GM08714 (cell line): ENCODE measurements around the gene AXDND1.
"Not testable (repeated sequence)": the region's sequence is repeated elsewhere in the genome, so short reads cannot be mapped to it uniquely, and the experiment has no call there.

Experiments
- H3K4me3 ChIP-seq: fragments of 200-500 bp; sonication (Bioruptor generic); 2 replicates; pipeline ENCODE4 v1.5.1; 2014; ENCODE audit warnings: mild to moderate bottlenecking, low read length, inconsistent platforms
- ZNF274 ChIP-seq: IDR thresholded peaks from 2 replicates; pipeline ENCODE4 v1.6.1; 2012; ENCODE audit warnings: mild to moderate bottlenecking, low read depth, low read length

Gene AXDND1

DNA sequence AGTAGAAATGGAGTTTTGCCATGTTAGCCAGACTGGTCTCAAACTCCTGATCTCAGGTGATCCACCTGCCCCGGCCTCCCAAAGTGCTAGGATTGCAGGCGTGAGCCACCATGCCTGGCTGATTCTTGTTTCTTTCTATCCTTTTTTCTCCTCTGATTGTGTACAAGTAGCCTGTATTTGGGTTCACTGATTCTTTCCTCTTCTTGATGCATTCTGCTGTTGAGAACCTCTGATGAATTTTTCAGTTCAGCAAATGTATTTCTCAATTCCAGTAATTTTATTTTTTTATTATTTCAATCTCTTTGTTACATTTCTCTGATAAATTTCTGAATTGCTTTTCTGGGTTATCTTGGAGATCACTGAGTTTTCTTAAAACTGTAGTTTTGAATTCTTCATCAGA is 58.8 kb downstream of the AXDND1 start:
- TF ChIP-seq ZNF274: no peak
- H3K4me3 ChIP-seq: no peak overlapping the region

DNA sequence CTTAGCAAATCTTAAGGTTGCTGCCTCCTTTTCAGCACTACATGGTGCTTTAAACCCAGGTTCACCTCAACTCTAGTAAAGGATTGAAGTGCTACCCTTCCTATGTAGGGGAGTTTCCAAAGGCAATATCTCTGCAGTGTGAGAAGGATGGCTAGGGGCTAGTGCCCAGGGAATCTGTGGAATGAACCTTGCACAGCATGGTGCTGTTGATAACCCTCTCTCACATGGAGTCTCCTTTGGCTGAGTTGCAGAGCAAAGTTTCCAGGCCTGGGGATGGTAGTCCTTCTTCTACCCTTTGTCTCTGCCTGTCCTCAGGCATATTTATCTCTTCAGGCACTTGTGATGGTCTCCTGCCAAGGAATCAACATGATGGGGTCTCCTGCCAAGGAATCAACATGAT is 59.4 kb downstream of the AXDND1 start:
- H3K4me3 ChIP-seq: no peak overlapping the region
- no peak for TF ChIP-seq ZNF274

DNA sequence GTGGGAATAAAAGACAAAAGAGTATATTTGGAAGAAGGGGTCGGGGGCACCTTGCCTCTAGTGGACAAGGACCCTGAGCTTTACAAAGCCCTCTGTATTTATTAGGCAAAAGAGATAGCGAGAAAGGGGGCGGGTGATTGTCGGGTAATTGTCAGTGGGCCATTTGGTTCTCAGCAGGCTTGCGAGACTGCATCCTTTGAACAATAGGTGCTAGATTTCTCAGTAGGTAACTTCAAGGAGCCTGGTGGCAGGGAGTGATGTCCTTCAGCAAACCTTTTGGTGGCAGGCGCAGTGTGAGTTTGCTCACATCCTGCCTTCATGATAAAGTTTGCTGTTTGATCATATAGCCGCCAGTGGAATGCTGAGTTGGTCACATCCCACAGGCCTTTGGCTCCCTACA is 71.4 kb downstream of the AXDND1 start:
- H3K4me3 ChIP-seq: no peak overlapping the region
- TF ChIP-seq ZNF274: no peak

DNA sequence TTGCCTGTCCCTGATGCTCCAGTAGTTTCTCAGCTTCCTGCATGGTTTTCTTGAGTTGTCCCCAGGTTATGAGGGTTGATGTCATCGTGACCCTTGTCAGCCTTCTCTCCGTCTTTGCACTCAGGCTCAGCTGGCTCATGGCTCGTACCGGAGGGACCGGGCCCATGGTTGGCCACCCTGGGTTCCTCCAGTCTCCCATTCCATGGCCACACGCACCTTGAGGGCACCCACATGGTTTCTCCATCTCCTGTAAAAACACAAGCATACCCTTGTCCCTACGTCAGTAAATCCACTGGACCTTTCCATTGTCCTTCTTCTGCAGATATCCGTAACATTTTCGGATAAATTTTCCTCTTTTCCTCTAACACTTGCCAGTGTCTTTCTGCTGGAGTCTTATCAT is 73.9 kb downstream of the AXDND1 start:
- H3K4me3 ChIP-seq: not testable (repeated sequence)

DNA sequence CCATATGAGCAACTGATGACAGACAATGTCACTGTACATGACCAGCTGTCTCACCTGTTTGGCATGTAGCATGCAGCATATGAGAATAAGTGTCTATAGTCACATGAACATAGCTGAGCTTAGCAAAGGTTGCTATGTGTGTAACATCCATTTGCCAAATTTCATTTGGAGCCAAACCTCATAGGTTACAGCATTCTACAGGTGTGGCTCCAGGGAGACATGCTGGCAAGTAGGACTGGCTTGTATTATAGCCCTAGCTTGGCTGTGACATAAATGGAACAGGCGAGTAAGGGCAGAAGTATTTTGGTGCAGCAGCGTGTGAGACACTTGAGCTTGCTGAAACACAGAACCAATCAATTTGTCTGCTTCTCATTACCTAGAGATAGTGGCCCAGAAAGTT is 74.5 kb downstream of the AXDND1 start:
- H3K4me3 ChIP-seq: not testable (repeated sequence)

DNA sequence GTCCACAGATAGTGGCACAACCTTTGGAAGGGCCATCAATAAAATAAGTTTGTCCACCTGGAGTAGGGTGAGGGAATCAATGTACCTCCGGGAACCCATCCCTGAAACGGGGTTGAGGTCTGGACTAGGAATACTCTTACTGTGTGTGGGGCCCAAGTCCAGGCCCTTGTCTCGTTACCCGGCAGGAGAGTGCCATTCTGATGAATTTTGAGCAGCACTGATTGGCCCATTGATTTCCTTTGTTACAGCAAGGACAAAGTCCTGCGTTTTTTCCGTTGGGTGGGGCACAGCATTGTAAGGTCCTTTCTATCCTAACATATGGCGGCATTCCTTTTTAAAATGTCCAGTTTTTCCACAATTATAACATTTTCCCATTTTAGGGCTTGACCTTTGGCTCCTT is 75.2 kb downstream of the AXDND1 start:
- no peak for TF ChIP-seq ZNF274
- H3K4me3 ChIP-seq: no peak overlapping the region

DNA sequence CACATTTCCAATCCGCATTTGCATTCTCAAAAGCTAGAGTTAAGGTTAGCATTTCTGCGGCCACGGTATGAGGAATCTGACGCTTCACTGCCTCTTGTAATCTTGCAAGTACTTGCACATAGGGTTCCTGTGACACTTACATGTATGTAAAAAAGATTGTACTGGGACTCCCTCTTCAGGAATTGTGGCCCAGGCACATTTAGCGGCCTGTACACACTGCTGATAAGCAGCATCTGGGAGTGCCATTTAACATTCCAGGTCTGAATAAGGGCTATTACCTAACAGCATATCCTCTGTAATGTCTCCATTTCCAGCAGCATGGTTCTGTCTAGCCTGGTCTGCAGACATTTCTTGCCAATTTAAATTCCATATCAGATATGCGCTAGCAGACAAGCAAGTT is 75.7 kb downstream of the AXDND1 start:
- no peak for TF ChIP-seq ZNF274

DNA sequence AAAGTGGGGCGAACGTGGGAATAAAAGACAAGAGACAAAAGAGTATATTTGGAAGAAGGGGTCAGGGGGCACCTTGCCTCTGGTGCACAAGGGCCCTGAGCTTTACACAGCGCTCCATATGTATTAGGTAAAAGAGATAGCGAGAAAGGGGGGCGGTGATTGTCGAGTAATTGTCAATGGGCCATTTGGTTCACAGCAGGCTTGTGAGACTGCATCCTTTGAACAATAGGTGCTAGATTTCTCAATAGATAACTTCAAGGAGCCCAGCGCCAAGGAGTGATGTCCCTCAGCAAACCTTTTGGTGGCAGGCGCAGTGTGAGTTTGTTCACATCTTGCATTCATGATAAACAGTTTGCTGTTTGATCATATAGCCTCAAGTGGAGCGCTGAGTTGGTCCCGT is 77.1 kb downstream of the AXDND1 start:
- H3K4me3 ChIP-seq: not testable (repeated sequence)

More for the DNA sequence above, 75.7 kb downstream of the AXDND1 start:
- no peak overlapping the region for H3K4me3 ChIP-seq

DNA sequence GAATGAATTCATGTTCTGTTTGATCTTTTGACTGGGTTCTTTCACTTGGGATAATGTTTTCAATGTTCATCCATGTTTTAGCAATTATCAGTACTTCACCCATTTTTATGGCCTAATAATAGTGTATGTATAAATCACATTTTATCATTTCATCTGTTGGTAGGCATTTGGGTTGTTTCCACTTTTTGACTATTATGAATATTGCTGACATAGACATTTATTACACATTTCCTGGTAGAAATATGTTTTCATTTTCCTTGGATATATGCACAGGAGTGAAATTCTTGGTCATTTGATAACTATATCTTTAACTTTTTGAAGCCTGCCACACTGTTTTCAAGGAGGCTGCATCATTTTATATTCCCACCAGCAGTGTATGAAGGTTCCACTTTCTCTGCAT is 79.8 kb downstream of the AXDND1 start:
- no peak for TF ChIP-seq ZNF274
- H3K4me3 ChIP-seq: no peak overlapping the region

DNA sequence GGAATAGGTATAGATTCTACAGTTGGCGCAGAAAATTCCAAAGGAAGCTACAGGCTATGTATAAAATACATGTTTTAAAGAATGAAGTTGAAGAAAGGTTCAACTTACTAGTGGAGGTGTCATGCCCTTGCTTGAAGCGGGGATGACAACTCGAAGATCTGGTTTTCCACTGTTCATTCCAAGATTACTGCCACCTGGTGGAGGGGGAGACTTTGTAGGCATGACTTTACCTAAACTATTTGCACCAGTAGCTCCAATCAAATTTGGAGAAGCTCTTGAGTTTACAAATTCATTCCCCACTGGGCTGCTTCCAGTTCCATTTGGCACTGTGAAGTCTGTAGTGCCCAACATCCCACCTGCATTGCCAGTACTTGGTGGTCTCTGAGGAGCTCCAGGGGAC is 81.7 kb downstream of the AXDND1 start:
- H3K4me3 ChIP-seq: no peak overlapping the region
- TF ChIP-seq ZNF274: no peak

DNA sequence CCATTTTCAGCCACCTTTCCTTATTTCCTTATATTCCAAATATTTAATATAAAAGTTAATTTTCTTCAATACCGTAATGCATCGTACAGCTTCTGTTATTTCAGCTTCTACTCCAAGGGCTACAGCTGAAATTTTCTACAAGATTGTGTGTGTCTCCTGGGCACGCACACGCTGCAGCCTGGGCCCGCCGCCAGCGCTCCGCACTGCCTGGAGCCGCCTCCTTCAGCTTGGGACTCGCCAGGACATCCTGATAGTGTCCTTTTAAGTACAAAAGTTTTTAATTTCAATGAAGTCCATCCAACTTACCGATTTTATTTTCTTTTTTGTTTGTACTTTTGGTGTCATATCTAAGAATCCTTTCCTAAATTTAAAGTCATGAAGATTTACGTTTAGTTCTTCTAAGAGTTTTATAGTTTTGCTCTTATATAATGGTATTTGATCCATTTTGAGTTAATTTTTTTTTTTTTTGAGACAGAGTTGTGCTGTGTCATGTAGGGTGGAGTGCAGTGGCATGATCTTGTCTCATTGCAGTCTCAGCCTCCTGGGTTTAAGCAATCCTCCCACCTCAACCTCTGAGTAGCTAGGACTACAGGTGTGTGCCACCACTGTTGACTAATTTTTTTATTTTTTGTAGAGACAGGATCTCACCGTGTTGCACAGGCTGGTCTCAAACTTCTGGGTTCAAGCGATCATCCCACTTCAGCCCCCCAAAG is 82.8 kb downstream of the AXDND1 start:
- no peak for TF ChIP-seq ZNF274
- H3K4me3 ChIP-seq: no peak overlapping the region

DNA sequence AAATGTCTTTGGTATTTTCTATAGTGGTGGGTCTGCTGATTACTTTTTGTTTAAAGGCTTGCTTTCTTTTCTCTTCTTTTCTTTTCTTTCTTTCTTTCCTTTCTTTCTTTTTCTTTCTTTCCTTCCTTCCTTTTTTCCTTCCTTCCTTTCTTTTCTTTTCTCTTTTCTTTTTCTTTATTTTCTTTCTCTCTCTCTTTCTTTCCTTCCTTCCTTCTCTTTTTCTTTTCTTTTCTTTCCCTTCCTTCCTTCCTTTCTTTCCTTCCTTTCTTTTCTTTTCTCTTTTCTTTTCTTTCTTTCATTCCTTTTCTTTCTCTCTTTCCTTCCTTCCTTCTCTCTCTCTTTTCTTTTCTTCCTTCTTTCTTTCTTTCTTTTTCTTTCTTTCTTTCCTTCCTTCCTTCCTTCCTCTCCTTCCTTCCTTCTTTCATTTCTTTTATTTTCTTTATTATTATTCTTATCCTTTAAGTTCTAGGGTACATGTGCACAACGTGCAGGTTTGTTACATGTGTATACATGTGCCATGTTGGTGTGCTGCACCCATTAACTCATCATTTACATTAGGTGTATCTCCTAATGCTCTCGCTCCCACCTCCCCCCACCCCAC is 93.9 kb downstream of the AXDND1 start:
- not testable (repeated sequence) for H3K4me3 ChIP-seq

DNA sequence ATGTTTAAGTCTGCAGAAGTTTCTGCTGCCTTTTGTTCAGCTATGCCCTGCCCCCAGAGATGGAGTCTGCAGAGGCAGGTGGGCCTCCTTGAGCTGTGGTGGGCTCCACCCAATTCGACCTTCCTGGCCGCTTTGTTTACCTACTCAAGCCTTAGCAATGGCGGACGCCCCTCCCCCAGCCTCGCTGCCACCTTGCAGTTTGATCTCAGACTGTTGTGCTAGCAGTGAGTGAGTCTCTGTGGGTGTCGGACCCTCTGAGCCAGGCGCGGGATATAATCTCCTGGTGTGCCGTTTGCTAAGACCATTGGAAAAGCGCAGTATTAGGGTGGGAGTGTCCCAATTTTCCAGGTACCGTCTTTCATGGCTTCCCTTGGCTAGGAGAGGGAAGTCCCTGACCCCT is 99.9 kb downstream of the AXDND1 start:
- H3K4me3 ChIP-seq: not testable (repeated sequence)

DNA sequence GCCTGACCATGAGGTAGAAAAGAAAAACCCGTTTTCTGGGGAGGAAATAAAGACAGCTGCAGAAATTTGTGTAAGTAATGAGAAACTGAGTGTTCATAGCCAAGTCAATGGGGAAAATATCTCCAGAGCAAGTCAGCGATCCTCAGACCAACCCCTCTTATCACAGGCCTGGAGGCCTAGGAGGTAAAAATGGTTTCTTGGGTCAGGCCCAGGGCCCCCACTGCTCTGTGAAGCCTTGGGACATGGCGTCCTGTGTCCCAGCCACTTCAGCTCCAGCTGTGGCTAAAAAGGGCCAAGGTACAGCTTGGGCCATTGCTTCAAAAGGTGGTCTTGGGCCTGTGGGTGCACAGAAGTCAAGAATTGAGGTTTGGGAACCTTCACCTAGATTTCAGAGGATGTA is 108.9 kb downstream of the AXDND1 start:
- H3K4me3 ChIP-seq: no peak overlapping the region
- TF ChIP-seq ZNF274: no peak

DNA sequence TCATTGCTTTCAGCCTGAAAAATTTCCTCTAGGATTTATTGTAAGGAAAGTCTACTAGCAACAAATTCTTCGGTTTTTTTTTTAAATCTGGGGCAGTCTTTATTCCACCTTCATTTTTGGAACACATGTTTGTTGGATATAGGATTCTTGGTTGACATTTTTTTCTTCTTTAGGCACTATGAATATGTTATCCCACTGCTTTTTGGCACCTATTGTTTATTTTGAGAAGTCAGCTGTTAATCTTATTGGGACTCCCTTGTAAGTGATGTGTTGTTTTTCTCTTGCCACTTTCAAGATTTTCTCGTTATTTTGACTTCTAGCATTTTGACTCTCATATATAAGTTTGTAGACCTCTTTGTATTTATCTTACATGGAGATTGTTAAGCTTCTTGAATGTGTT is 110.7 kb downstream of the AXDND1 start:
- no peak overlapping the region for H3K4me3 ChIP-seq
- TF ChIP-seq ZNF274: no peak

DNA sequence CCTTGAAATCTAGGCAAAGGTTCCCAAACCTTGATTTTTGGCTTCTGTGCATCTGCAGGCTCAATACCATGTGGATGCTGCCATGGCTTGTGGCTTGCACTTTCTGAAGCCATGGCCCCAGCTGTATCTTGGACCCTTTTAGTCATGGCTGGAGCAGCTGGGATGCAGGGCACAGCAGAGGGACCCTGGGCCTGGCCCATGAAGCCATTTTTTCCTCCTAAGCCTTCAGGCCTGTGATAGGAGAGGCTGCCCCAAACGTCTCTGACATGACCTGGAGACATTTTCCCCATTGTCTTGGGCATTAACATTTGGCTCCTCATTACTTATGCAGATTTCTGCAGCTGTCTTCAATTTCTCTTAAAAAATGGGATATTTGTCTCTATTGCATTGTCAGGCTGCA is 112.6 kb downstream of the AXDND1 start:
- no peak overlapping the region for H3K4me3 ChIP-seq
- no peak for TF ChIP-seq ZNF274
